Measurements from ENCODE around the gene CD37. TPM values are rescaled to one million over a fixed set of nuclear protein-coding genes. Genes with fewer than 3 reads are reported as not detected.
A peak's percentile ranks its signal among the peaks of the same experiment; 100 is the strongest.

The CD37 gene
- total and polyA plus RNA-seq, 8 donors: 2.2 to 30.3 (median 6.3) TPM; not detected in 2

- Histone ChIP-seq H3K4me3 (no peak overlapping the region), H3K36me3 (no peaks in the 10 kb centered on the region), H3K27ac (no peak overlapping the region), H3K27me3 (peaks cover 0 to 11% (median 0%) of the 10 kb centered on the region in 3 donors), H3K9me3 (peaks cover 10 to 19% (median 13%) of the 10 kb centered on the region in 4 donors), H3K4me1 (no peaks in the 10 kb centered on the region)
- no peak for DNase-seq
- intact Hi-C loops (cut with DNase I; ENCODE audit: low total_unique reads): no loop called here
- WGBS, 5 donors: 87 to 95% (median 90%) methylated on average over 3 of the region's 3 CpGs
- TF ChIP-seq POLR2A (IDR thresholded peaks at IDR 0.05) (no peak), POLR2AphosphoS5 (IDR thresholded peaks at IDR 0.05) (no peak), CTCF (IDR thresholded peaks at IDR 0.05) (no peak), EP300 (IDR thresholded peaks at IDR 0.05) (no peak)
Observed at GRCh38 chr19:49380391-49380790, 45.2 kb downstream of the CD37 start.

- TF ChIP-seq POLR2A (IDR thresholded peaks at IDR 0.05): no peak
- TF ChIP-seq EP300 (IDR thresholded peaks at IDR 0.05): no peak
- no peak for TF ChIP-seq CTCF (IDR thresholded peaks at IDR 0.05)
- TF ChIP-seq POLR2AphosphoS5 (IDR thresholded peaks at IDR 0.05): no peak
- H3K27ac ChIP-seq: no peak overlapping the region
- WGBS, 5 donors: 86 to 93% (median 90%) methylated on average over 5 of the region's 5 CpGs
- intact Hi-C loops (cut with DNase I; ENCODE audit: low total_unique reads): no loop called here
- DNase-seq: no peak
- no peak overlapping the region for H3K4me3 ChIP-seq
- H3K36me3 ChIP-seq: no peaks in the 10 kb centered on the region
- peaks cover 10 to 19% (median 13%) of the 10 kb centered on the region in 4 donors for H3K9me3 ChIP-seq
- H3K27me3 ChIP-seq: peaks cover 0 to 13% (median 0%) of the 10 kb centered on the region in 3 donors
- H3K4me1 ChIP-seq: no peaks in the 10 kb centered on the region
Observed at GRCh38 chr19:49382639-49383038, 47.4 kb downstream of the CD37 start.

GRCh38 chr19:49383599-49383998, 48.4 kb downstream of the CD37 start:
- no peak overlapping the region for H3K27ac ChIP-seq
- 37 to 84% (median 79%) methylated on average over 1 of the region's 1 CpG for WGBS, 5 donors
- no peaks in the 10 kb centered on the region for H3K36me3 ChIP-seq
- H3K9me3 ChIP-seq: peaks cover 10 to 19% (median 13%) of the 10 kb centered on the region in 4 donors
- peaks cover 0 to 6% (median 0%) of the 10 kb centered on the region in 4 donors for H3K4me1 ChIP-seq
- TF ChIP-seq CTCF (IDR thresholded peaks at IDR 0.05): no peak
- no peak for TF ChIP-seq POLR2AphosphoS5 (IDR thresholded peaks at IDR 0.05)
- TF ChIP-seq POLR2A (IDR thresholded peaks at IDR 0.05): no peak
- no peak for TF ChIP-seq EP300 (IDR thresholded peaks at IDR 0.05)
- DNase-seq: no peak
- H3K4me3 ChIP-seq: no peak overlapping the region
- H3K27me3 ChIP-seq: peaks cover 0 to 22% (median 3%) of the 10 kb centered on the region in 3 donors
- intact Hi-C loops (cut with DNase I; ENCODE audit: low total_unique reads): no loop called here

- intact Hi-C loops (cut with DNase I; ENCODE audit: low total_unique reads): no loop called here
- Histone ChIP-seq H3K36me3 (no peaks in the 10 kb centered on the region), H3K4me3 (peak within 1 kb of the TSS in 3 of 4 donors; percentile 11 to 23 (median 17)), H3K4me1 (peaks cover 0 to 13% (median 1%) of the 10 kb centered on the region in 4 donors), H3K9me3 (peaks cover 0 to 2% (median 1%) of the 10 kb centered on the region in 4 donors), H3K27me3 (peaks cover 0 to 49% (median 3%) of the 10 kb centered on the region in 3 donors), H3K27ac (no peak within 1 kb of the TSS)
- TF ChIP-seq CTCF (IDR thresholded peaks at IDR 0.05) (no peak), EP300 (IDR thresholded peaks at IDR 0.05) (no peak), POLR2AphosphoS5 (IDR thresholded peaks at IDR 0.05) (peak in 1 of 3 donors; percentile 42), POLR2A (IDR thresholded peaks at IDR 0.05) (no peak)
- DNase-seq: peak; percentile 82 to 83
- 34 to 56% (median 51%) methylated on average over 40 of the region's 40 CpGs for WGBS, 5 donors
Observed at GRCh38 chr19:49387936-49388372, 52.7 kb downstream of the CD37 start, which contains the start of gene KASH5. KASH5 (plus strand) TSS chr19:49388249; CDS start chr19:49390884, 2,635 bp downstream.
